OCI-LY7 (cell line): Measurements from ENCODE around the gene SIPA1L3. TPM values are rescaled to one million over a fixed set of nuclear protein-coding genes. Genes with fewer than 3 reads are reported as not detected.

ENCODE experiments used
- BruUV-seq: library from RNA; stranded (reverse); fragments of 400-500 nt; replicated peaks from 2 replicates; lab custom pipeline; 2021; lab: Mats Ljungman, UMichigan
- CTCF ChIA-PET: fragments of 300-600 bp; sonication (Branson Sonifier 250); formaldehyde crosslinking; loops from one replicate; lab custom pipeline; 2022; ENCODE audit warnings: antibody characterized with exemption; ENCODE audit not compliant: unreplicated experiment; lab: Charles Lee
- POLR2A ChIA-PET: fragments of 300-600 bp; sonication (Branson Sonifier 250); formaldehyde crosslinking; loops from one replicate; lab custom pipeline; 2022; ENCODE audit warnings: antibody characterized with exemption; lab: Charles Lee
- DNase-seq: peaks from one replicate; pipeline ENCODE4 v3.0.0-alpha.2; 2015; ENCODE audit warnings: low spot score
- H2AFZ ChIP-seq: fragments of 200-600 bp; sonication (generic), shearing (Covaris generic); 2 replicates; pipeline ENCODE4 v1.6.1; 2014; ENCODE audit warnings: mild to moderate bottlenecking, antibody characterized with exemption, low read length, moderate library complexity
- H3K27ac ChIP-seq: fragments of 200-600 bp; sonication (generic); 2 replicates; pipeline ENCODE4 v1.5.1; 2014; ENCODE audit warnings: mixed run types, low read depth, mild to moderate bottlenecking, moderate library complexity, low read length, inconsistent platforms; ENCODE audit not compliant: poor library complexity, severe bottlenecking
- H3K36me3 ChIP-seq: fragments of 200-600 bp; sonication (generic); 2 replicates; pipeline ENCODE4 v1.6.1; 2014; ENCODE audit warnings: mild to moderate bottlenecking, antibody characterized with exemption, low read length, moderate library complexity, mixed read lengths; ENCODE audit not compliant: insufficient read depth
- H3K4me1 ChIP-seq: fragments of 200-600 bp; sonication (generic); 2 replicates; pipeline ENCODE4 v1.5.1; 2014; ENCODE audit warnings: mild to moderate bottlenecking, low read length; ENCODE audit not compliant: insufficient read depth, poor library complexity, severe bottlenecking
- H3K4me2 ChIP-seq: fragments of 200-600 bp; sonication (generic); 2 replicates; pipeline ENCODE4 v1.6.1; 2014; ENCODE audit warnings: mild to moderate bottlenecking, low read length
- H3K4me3 ChIP-seq: fragments of 200-600 bp; sonication (generic); 2 replicates; pipeline ENCODE4 v1.5.1; 2014; ENCODE audit warnings: mild to moderate bottlenecking, low read depth, low read length; ENCODE audit not compliant: poor library complexity, severe bottlenecking
- H3K79me2 ChIP-seq: fragments of 200-600 bp; sonication (generic); 2 replicates; pipeline ENCODE4 v1.6.1; 2016; ENCODE audit warnings: low read depth, mild to moderate bottlenecking, low read length, moderate library complexity, mixed read lengths; ENCODE audit not compliant: insufficient read depth
- H3K9me2 ChIP-seq: fragments of 200-600 bp; sonication (generic); 2 replicates; pipeline ENCODE4 v1.6.1; 2016; ENCODE audit warnings: mild to moderate bottlenecking, low read length, mixed read lengths; ENCODE audit not compliant: insufficient read depth
- H3K9me3 ChIP-seq: fragments of 200-600 bp; sonication (generic); 2 replicates; pipeline ENCODE4 v1.6.1; 2014; ENCODE audit warnings: mild to moderate bottlenecking, mixed run types, low read length, mixed read lengths
- H4K20me1 ChIP-seq: fragments of 200-600 bp; sonication (generic); 2 replicates; pipeline ENCODE4 v1.6.1; 2014; ENCODE audit warnings: mild to moderate bottlenecking, antibody characterized with exemption, low read length, moderate library complexity, mixed read lengths; ENCODE audit not compliant: insufficient read depth
- CTCF ChIP-seq: fragments of 200-600 bp; sonication (generic); conservative IDR thresholded peaks from 2 replicates; pipeline ENCODE4 v1.5.1; 2014; ENCODE audit warnings: mild to moderate bottlenecking, antibody characterized with exemption, low read length, moderate library complexity, mixed read lengths
- EZH2phosphoT487 ChIP-seq: fragments of 200-600 bp; sonication (generic); IDR thresholded peaks from 2 replicates; pipeline ENCODE4 v1.6.1; 2018; ENCODE audit warnings: low read depth, borderline replicate concordance, mild to moderate bottlenecking, mixed run types, antibody characterized with exemption, low read length, moderate library complexity, mixed read lengths
- intact Hi-C: fragments of 100-400 bp; cut with micrococcal nuclease; formaldehyde crosslinking; loops from one replicate; pipeline ENCODE4 v1.10.0; 2022; ENCODE audit not compliant: unreplicated experiment
- total RNA-seq, 2 experiments: library from RNA; depleted of rRNA in 1 of 2; stranded (reverse); fragments of >200 nt in 1 of 2; shearing (Covaris generic) in 1 of 2; gene quantifications; 2 replicates each; pipeline ENCODE4 v1.2.3, GENCODE V29; 2014 to 2022

The SIPA1L3 gene
- total RNA-seq, 2 experiments from 2014 or later, result 21.2 to 84.4 TPM

- no peak overlapping the region for H2AFZ ChIP-seq
- DNase-seq, result no peak
- no TSS peak for BruUV-seq
- H3K36me3 ChIP-seq, result no peaks in the 10 kb centered on the region
- peaks cover 5% of the 10 kb centered on the region for H3K4me1 ChIP-seq
- no peak overlapping the region for H3K27ac ChIP-seq
- ChIA-PET POLR2A (interaction anchor here (1.0 kb wide), 1 partner anchor 15 kb away, joined by 3 read pairs; no protein-coding TSS in a partner anchor), CTCF (no interaction called here)
- no peak overlapping the region for H3K4me3 ChIP-seq
- TF ChIP-seq CTCF, result no peak
- no peak for TF ChIP-seq EZH2phosphoT487
- intact Hi-C loops, result no loop called here
- H3K79me2 ChIP-seq, result no peaks in the 10 kb centered on the region
- H3K4me2 ChIP-seq, result no peak overlapping the region
- H3K9me3 ChIP-seq, result no peaks in the 10 kb centered on the region
- no peaks in the 10 kb centered on the region for H4K20me1 ChIP-seq
- H3K9me2 ChIP-seq, result no peaks in the 10 kb centered on the region
These were observed 343.4 kb downstream of the SIPA1L3 start for GRCh38 chr19:38250428-38250820.

- intact Hi-C loops, result no loop called here
- POLR2A ChIA-PET, result interaction anchor here (0.7 to 1.6 kb wide), 2 partner anchors 15 to 34 kb away, joined by 3 to 6 read pairs; no protein-coding TSS in a partner anchor
These were observed 344.0 kb downstream of the SIPA1L3 start for GRCh38 chr19:38250821-38251563.

More at GRCh38 chr19:38250821-38251563, 344.0 kb downstream of the SIPA1L3 start:
- H3K27ac ChIP-seq, result no peak overlapping the region
- H3K79me2 ChIP-seq, result no peaks in the 10 kb centered on the region
- H3K9me2 ChIP-seq, result no peaks in the 10 kb centered on the region
- TF ChIP-seq CTCF, result no peak
- TF ChIP-seq EZH2phosphoT487, result no peak
- H4K20me1 ChIP-seq, result no peaks in the 10 kb centered on the region
- no TSS peak for BruUV-seq
- CTCF ChIA-PET, result no interaction called here
- no peak overlapping the region for H3K4me3 ChIP-seq
- no peak overlapping the region for H3K4me2 ChIP-seq
- no peak overlapping the region for H2AFZ ChIP-seq
- no peaks in the 10 kb centered on the region for H3K9me3 ChIP-seq
- no peaks in the 10 kb centered on the region for H3K36me3 ChIP-seq
- H3K4me1 ChIP-seq, result peaks cover 5% of the 10 kb centered on the region
- DNase-seq, result no peak
